ENCODE measurements around the gene PAH.

Gene PAH

GRCh38 chr12:102957339-102958050 is 40.5 kb upstream of the PAH start, which contains the start of gene ASCL1:
TSS of gene ASCL1 (plus strand) at chr12:102957674. CDS start at chr12:102958245, 571 bp downstream.
- no peak for TF ChIP-seq CTCF (conservative IDR thresholded peaks at IDR 0.05; ENCODE audit: low read depth, low read length)
- peak; percentile 34 for DNase-seq (ENCODE audit: low read depth)
- peak within 1 kb of the TSS; percentile 37 for H3K4me3 ChIP-seq (ENCODE audit: low read depth, low read length)

GRCh38 chr12:102956738-102957327 is 39.8 kb upstream of the PAH start:
- DNase-seq (ENCODE audit: low read depth) = no peak
- H3K4me3 ChIP-seq (ENCODE audit: low read depth, low read length) = no peak overlapping the region

GRCh38 chr12:102955926-102956737 is 39.1 kb upstream of the PAH start:
- H3K4me3 ChIP-seq (ENCODE audit: low read depth, low read length) = no peak overlapping the region
- no peak for TF ChIP-seq CTCF (conservative IDR thresholded peaks at IDR 0.05; ENCODE audit: low read depth, low read length)
- DNase-seq (ENCODE audit: low read depth) = no peak

More at GRCh38 chr12:102956738-102957327, 39.8 kb upstream of the PAH start:
- no peak for TF ChIP-seq CTCF (conservative IDR thresholded peaks at IDR 0.05; ENCODE audit: low read depth, low read length)

DNA sequence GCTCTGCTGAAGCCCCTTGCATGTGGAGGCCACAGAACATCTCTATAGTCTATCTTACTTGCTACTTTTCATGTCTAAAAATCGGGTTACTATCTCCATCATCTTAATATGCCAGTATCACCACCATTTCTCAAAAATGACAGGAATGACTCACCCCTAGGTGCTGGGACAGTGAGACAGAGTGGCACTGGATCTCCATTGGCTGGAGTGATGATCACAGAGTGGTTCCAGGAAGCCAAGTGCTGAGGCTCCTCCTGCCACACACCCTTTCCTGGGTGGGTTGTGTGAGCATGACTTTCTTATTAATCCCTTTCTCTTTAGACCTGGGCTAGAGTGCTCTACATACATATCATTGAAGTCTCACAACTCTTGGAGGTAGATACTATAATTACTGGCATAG is 37.1 kb upstream of the PAH start:
- no peak overlapping the region for H3K4me3 ChIP-seq (ENCODE audit: low read depth, low read length)
- no peak for TF ChIP-seq CTCF (conservative IDR thresholded peaks at IDR 0.05; ENCODE audit: low read depth, low read length)
- DNase-seq (ENCODE audit: low read depth) = no peak

GRCh38 chr12:102953221-102953620 is 36.2 kb upstream of the PAH start:
- H3K4me3 ChIP-seq (ENCODE audit: low read depth, low read length) = no peak overlapping the region
- DNase-seq (ENCODE audit: low read depth) = no peak
- no peak for TF ChIP-seq CTCF (conservative IDR thresholded peaks at IDR 0.05; ENCODE audit: low read depth, low read length)

DNA sequence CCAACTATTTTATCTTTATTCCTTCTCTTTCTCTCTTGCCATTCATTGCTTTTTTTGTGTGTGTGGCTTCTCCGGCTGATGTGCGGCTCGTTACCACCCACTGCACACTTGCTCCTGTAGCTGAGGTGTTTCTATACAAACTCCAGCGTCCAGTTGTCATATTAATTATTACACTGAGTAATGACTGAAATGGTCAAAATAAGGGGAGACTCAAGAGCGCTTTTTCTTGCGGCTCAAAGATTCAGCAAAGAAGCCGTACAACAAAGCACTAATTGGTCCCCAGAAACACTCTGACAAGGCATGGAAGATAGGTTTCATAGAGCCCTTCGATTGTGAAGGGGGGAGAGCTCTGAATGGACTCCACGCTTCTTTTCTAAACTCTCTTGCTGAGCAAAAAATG is 34.8 kb upstream of the PAH start:
- no peak overlapping the region for H3K4me3 ChIP-seq (ENCODE audit: low read depth, low read length)
- DNase-seq (ENCODE audit: low read depth) = no peak
- no peak for TF ChIP-seq CTCF (conservative IDR thresholded peaks at IDR 0.05; ENCODE audit: low read depth, low read length)
